Liver (tissue), 9 donors: ENCODE measurements around the gene VWA5B1. TPM values are rescaled to one million over a fixed set of nuclear protein-coding genes. Genes with fewer than 3 reads are reported as not detected.

ENCODE experiments used
- DNase-seq: peaks from one replicate; pipeline ENCODE4 v3.0.0-alpha.2; 2017; ENCODE audit warnings: low spot score
- H3K27ac ChIP-seq, 2 donors: one replicate each; pipeline ENCODE4 v1.7.0; 2013; ENCODE audit warnings: inconsistent platforms in 2 of 2, low read length in 2 of 2, control low read depth in 1 of 2, low read depth in 1 of 2, mild to moderate bottlenecking in 1 of 2
- H3K27me3 ChIP-seq, 4 donors: one replicate each; pipeline versions ENCODE4 v1.6.1 to v1.7.0; 2013; ENCODE audit warnings: low read length in 3 of 4, inconsistent platforms in 1 of 4, mild to moderate bottlenecking in 1 of 4, moderate library complexity in 1 of 4; ENCODE audit not compliant: control insufficient read depth in 4 of 4, insufficient read depth in 4 of 4
- H3K36me3 ChIP-seq, 4 donors: one replicate each; pipeline versions ENCODE4 v1.6.1 to v1.7.0; 2013; ENCODE audit warnings: low read length in 3 of 4, mild to moderate bottlenecking in 3 of 4, low read depth in 1 of 4, moderate library complexity in 1 of 4; ENCODE audit not compliant: control insufficient read depth in 4 of 4, insufficient read depth in 3 of 4
- H3K4me1 ChIP-seq, 4 donors: one replicate each; pipeline versions ENCODE4 v1.6.1 to v1.7.0; 2013; ENCODE audit warnings: low read length in 3 of 4, mild to moderate bottlenecking in 3 of 4, moderate library complexity in 1 of 4; ENCODE audit not compliant: control insufficient read depth in 4 of 4, insufficient read depth in 4 of 4
- H3K4me3 ChIP-seq, 3 donors: one replicate each; pipeline versions ENCODE4 v1.6.1 to v1.7.0; 2013; ENCODE audit warnings: low read length in 3 of 3, control low read depth in 1 of 3, low read depth in 1 of 3, mild to moderate bottlenecking in 1 of 3
- H3K9ac ChIP-seq, 2 donors: one replicate each; pipeline ENCODE4 v1.7.0; 2013; ENCODE audit warnings: low read length in 2 of 2, mild to moderate bottlenecking in 2 of 2, moderate library complexity in 2 of 2, control low read depth in 1 of 2, low read depth in 1 of 2
- H3K9me3 ChIP-seq, 4 donors: one replicate each; pipeline versions ENCODE4 v1.6.1 to v1.7.0; 2013; ENCODE audit warnings: low read length in 3 of 4; ENCODE audit not compliant: control insufficient read depth in 4 of 4
- CTCF ChIP-seq: fragments of 150-350 bp; IDR thresholded peaks from 2 replicates; pipeline ENCODE4 v1.5.1; 2017; ENCODE audit warnings: improper control_type of control experiment, low read depth, low read length; ENCODE audit not compliant: missing input control
- EGR1 ChIP-seq, 2 donors: IDR thresholded peaks; 2 replicates each; pipeline ENCODE4 v1.6.1; 2016 to 2018; ENCODE audit warnings: antibody characterized with exemption in 2 of 2, low read depth in 2 of 2
- FOXA1 ChIP-seq: IDR thresholded peaks from 2 replicates; pipeline ENCODE4 v1.6.1; 2016; ENCODE audit warnings: antibody characterized with exemption
- HNF4A ChIP-seq, 2 donors: conservative IDR thresholded peaks; 2 replicates each; pipeline ENCODE4 v1.6.1; 2016; ENCODE audit warnings: antibody characterized with exemption in 2 of 2, mild to moderate bottlenecking in 2 of 2
- HNF4G ChIP-seq: IDR thresholded peaks from 2 replicates; pipeline ENCODE4 v1.6.1; 2016; ENCODE audit warnings: antibody characterized with exemption
- MAX ChIP-seq: IDR thresholded peaks from 2 replicates; pipeline ENCODE4 v1.6.1; 2016; ENCODE audit warnings: antibody characterized with exemption
- RAD21 ChIP-seq, 2 donors: IDR thresholded peaks; 2 replicates each; pipeline ENCODE4 v1.6.1; 2016; ENCODE audit warnings: antibody characterized with exemption in 2 of 2, mild to moderate bottlenecking in 2 of 2
- RXRA ChIP-seq, 2 donors: IDR thresholded peaks; 2 replicates each; pipeline ENCODE4 v1.6.1; 2017 to 2018; ENCODE audit warnings: antibody characterized with exemption in 2 of 2, mild to moderate bottlenecking in 1 of 2
- YY1 ChIP-seq: IDR thresholded peaks from 2 replicates; pipeline ENCODE4 v1.6.1; 2016; ENCODE audit warnings: antibody characterized with exemption, mild to moderate bottlenecking
- WGBS: extraction: QIAGEN DNeasy Blood & Tissue Kit; methylation state at CpG from one replicate; pipeline ENCODE4 v1.1.7; 2013; 5-methylcytosine and 5-hydroxymethylcytosine counted together
- polyA plus RNA-seq, 2 donors: library from polyadenylated mRNA; stranded (reverse) in 1 of 2; unstranded in 1 of 2; fragments of 200-250 nt in 1 of 2; fragments of >200 nt in 1 of 2; fragmentation: Nextera tagmentation in 1 of 2; extraction: Ambion mirVana in 1 of 2; gene quantifications; one replicate each; pipeline versions ENCODE4 v1.2.1 to v1.2.3, GENCODE V29; 2013 to 2015
- total RNA-seq, 2 donors: library from RNA; depleted of rRNA; stranded (reverse); fragments of >200 nt; gene quantifications; one replicate each; pipeline ENCODE4 v1.2.3, GENCODE V29; 2014
- TF ChIP-seq, protein P1 (sequence below): IDR thresholded peaks from 2 replicates; pipeline ENCODE4 v1.6.1; 2016; ENCODE audit warnings: antibody characterized with exemption
- TF ChIP-seq, protein P2 (sequence below): IDR thresholded peaks from 2 replicates; pipeline ENCODE4 v1.6.1; 2016; ENCODE audit warnings: antibody characterized with exemption, mild to moderate bottlenecking
- TF ChIP-seq, protein P3 (sequence below): IDR thresholded peaks from 2 replicates; pipeline ENCODE4 v1.6.1; 2016; ENCODE audit warnings: antibody characterized with exemption
- donor health status: healthy.
- donor health status: healthy.
- donor health status: healthy.
- donor health status: healthy.
- donor health status: healthy.

The VWA5B1 gene
- total and polyA plus RNA-seq, 4 donors: not detected

DNA sequence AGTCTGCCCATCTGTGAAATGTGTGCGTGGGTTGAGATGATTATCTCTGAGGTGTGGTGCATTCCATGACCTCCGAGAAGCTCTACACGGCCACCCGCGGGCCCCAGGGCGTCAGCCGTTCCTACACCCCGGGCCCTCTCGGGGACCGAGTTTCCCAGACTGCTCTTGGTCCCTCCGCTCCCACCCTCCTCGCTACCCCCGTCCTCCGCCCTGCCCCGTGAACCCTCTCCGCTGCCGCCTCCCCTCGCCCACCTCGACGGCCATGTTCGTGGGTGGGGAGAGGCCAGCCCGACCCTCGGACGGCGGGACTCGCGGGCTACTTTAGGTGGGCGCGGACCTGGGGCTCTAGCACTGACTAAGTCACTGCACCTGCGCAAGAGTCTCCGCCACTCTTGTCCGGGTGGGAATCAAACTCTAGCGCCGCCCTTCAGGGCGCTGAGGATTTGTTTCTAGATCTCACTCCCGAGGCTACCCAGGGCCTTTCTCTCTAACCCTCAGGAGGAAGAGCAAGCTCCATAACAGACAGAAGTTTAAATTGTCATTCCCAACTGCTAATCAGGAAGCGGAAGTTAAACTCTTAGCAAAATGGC lies 47.7 kb upstream of the VWA5B1 start:
- 79% methylated on average over 37 of the region's 37 CpGs for WGBS
- H3K36me3 ChIP-seq: no peaks in the 10 kb centered on the region
- peaks cover 0 to 3% (median 0%) of the 10 kb centered on the region in 4 donors for H3K9me3 ChIP-seq
- no peak overlapping the region for H3K27ac ChIP-seq
- no peaks in the 10 kb centered on the region for H3K4me1 ChIP-seq
- peaks cover 0 to 2% (median 0%) of the 10 kb centered on the region in 4 donors for H3K27me3 ChIP-seq
- DNase-seq: no peak
- H3K4me3 ChIP-seq: no peak overlapping the region
- H3K9ac ChIP-seq: no peak overlapping the region
- TF ChIP-seq MAX (no peak), RXRA (IDR thresholded peaks at IDR 0.05) (no peak), RAD21 (IDR thresholded peaks at IDR 0.05) (no peak), YY1 (no peak), HNF4G (no peak), CTCF (no peak), EGR1 (IDR thresholded peaks at IDR 0.05; ENCODE audit: low read depth in 2 of 2) (no peak), FOXA1 (no peak)
- TF ChIP-seq, protein P1, sequence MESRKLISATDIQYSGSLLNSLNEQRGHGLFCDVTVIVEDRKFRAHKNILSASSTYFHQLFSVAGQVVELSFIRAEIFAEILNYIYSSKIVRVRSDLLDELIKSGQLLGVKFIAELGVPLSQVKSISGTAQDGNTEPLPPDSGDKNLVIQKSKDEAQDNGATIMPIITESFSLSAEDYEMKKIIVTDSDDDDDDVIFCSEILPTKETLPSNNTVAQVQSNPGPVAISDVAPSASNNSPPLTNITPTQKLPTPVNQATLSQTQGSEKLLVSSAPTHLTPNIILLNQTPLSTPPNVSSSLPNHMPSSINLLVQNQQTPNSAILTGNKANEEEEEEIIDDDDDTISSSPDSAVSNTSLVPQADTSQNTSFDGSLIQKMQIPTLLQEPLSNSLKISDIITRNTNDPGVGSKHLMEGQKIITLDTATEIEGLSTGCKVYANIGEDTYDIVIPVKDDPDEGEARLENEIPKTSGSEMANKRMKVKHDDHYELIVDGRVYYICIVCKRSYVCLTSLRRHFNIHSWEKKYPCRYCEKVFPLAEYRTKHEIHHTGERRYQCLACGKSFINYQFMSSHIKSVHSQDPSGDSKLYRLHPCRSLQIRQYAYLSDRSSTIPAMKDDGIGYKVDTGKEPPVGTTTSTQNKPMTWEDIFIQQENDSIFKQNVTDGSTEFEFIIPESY: no peak
- TF ChIP-seq, protein P2, sequence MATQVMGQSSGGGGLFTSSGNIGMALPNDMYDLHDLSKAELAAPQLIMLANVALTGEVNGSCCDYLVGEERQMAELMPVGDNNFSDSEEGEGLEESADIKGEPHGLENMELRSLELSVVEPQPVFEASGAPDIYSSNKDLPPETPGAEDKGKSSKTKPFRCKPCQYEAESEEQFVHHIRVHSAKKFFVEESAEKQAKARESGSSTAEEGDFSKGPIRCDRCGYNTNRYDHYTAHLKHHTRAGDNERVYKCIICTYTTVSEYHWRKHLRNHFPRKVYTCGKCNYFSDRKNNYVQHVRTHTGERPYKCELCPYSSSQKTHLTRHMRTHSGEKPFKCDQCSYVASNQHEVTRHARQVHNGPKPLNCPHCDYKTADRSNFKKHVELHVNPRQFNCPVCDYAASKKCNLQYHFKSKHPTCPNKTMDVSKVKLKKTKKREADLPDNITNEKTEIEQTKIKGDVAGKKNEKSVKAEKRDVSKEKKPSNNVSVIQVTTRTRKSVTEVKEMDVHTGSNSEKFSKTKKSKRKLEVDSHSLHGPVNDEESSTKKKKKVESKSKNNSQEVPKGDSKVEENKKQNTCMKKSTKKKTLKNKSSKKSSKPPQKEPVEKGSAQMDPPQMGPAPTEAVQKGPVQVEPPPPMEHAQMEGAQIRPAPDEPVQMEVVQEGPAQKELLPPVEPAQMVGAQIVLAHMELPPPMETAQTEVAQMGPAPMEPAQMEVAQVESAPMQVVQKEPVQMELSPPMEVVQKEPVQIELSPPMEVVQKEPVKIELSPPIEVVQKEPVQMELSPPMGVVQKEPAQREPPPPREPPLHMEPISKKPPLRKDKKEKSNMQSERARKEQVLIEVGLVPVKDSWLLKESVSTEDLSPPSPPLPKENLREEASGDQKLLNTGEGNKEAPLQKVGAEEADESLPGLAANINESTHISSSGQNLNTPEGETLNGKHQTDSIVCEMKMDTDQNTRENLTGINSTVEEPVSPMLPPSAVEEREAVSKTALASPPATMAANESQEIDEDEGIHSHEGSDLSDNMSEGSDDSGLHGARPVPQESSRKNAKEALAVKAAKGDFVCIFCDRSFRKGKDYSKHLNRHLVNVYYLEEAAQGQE: no peak
- TF ChIP-seq, protein P3, sequence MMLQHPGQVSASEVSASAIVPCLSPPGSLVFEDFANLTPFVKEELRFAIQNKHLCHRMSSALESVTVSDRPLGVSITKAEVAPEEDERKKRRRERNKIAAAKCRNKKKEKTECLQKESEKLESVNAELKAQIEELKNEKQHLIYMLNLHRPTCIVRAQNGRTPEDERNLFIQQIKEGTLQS: no peak

DNA sequence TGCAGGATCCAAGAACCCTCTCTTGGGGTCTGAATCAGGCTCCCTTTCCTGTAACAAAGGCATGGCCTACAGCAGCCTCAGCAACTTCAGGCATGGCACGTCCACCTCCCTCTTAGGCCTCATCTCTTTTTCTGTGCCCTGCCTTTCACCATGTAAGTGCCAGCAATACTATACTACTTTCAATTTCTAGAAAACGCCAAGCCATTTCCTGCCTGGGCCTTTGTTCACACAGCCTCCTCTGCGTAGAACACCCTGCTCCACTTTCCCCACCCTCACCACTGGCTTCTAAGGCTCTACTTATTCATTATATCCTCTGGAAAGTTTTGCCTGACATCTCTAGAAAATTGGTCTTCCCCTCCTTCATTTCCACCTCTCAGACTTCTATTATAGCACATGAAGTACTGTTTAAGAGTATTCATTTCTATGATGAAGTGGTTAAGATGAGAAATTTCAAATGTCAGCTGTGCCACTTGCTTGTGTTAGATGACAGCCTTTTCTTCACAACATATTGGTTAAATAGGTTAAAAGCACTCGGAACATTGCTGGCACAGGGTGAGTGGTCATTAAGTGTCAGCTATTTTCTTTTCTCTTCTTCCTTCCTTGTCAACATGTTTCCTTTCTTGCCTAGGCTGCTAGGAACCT lies 41.6 kb upstream of the VWA5B1 start:
- Histone ChIP-seq H3K9me3 (peaks cover 0 to 3% (median 0%) of the 10 kb centered on the region in 4 donors), H3K27ac (no peak overlapping the region), H3K4me3 (no peak overlapping the region), H3K27me3 (no peaks in the 10 kb centered on the region), H3K36me3 (no peaks in the 10 kb centered on the region), H3K4me1 (peaks cover 3 to 8% (median 6%) of the 10 kb centered on the region in 4 donors), H3K9ac (no peak overlapping the region)
- no peak for TF ChIP-seq HNF4A (conservative IDR thresholded peaks at IDR 0.05)
- no peak for DNase-seq
- WGBS: 74% methylated on average over 4 of the region's 4 CpGs
